Fibroblast of the conjunctiva (primary cell): Measurements from ENCODE around the gene CSTPP1.
"Not testable (repeated sequence)": the region's sequence is repeated elsewhere in the genome, so short reads cannot be mapped to it uniquely, and the experiment has no call there.

Experiments
- DNase-seq: peaks from one replicate; pipeline ENCODE4 v3.0.0-alpha.2; 2010; ENCODE audit warnings: low read depth

Gene CSTPP1

GRCh38 chr11:46912526-46913150 lies 23.9 kb upstream of the CSTPP1 start:
- DNase-seq = no peak

- no peak for DNase-seq
These were observed 23.1 kb upstream of the CSTPP1 start for GRCh38 chr11:46913484-46913883.

GRCh38 chr11:46914363-46914762 lies 22.2 kb upstream of the CSTPP1 start:
- DNase-seq = no peak

GRCh38 chr11:46914910-46915309 lies 21.7 kb upstream of the CSTPP1 start:
- DNase-seq = no peak

- peak; percentile 35 for DNase-seq
These were observed 20.1 kb upstream of the CSTPP1 start for GRCh38 chr11:46916286-46917108.

GRCh38 chr11:46917109-46917761 lies 19.3 kb upstream of the CSTPP1 start:
- DNase-seq = no peak

GRCh38 chr11:46917762-46918082 lies 18.8 kb upstream of the CSTPP1 start:
- DNase-seq = no peak

- no peak for DNase-seq
These were observed 18.3 kb upstream of the CSTPP1 start, which contains the start of gene LRP4 for GRCh38 chr11:46918083-46918787. TSS of gene LRP4 (minus strand) at chr11:46918550. CDS start at chr11:46918379, 171 bp downstream.

GRCh38 chr11:46918788-46919513 lies 17.6 kb upstream of the CSTPP1 start:
- DNase-seq = no peak

- peak; percentile 83 for DNase-seq
These were observed 15.8 kb upstream of the CSTPP1 start for GRCh38 chr11:46920755-46921154.

GRCh38 chr11:46927928-46928327 lies 8.6 kb upstream of the CSTPP1 start:
- not testable (repeated sequence) for DNase-seq

GRCh38 chr11:46928701-46929100 lies 7.9 kb upstream of the CSTPP1 start:
- DNase-seq = not testable (repeated sequence)

GRCh38 chr11:46930089-46930488 lies 6.5 kb upstream of the CSTPP1 start:
- no peak for DNase-seq

- no peak for DNase-seq
These were observed 5.6 kb downstream of the CSTPP1 start for GRCh38 chr11:46942172-46942571.

GRCh38 chr11:46944356-46945075 lies 8.0 kb downstream of the CSTPP1 start:
- no peak for DNase-seq

- DNase-seq = no peak
These were observed 11.0 kb downstream of the CSTPP1 start for GRCh38 chr11:46947399-46948077.

- DNase-seq = peak; percentile 21
These were observed 12.0 kb downstream of the CSTPP1 start for GRCh38 chr11:46948378-46949131.

GRCh38 chr11:46949297-46949696 lies 12.7 kb downstream of the CSTPP1 start:
- no peak for DNase-seq

- DNase-seq = no peak
These were observed 15.3 kb downstream of the CSTPP1 start for GRCh38 chr11:46951864-46952263.

- DNase-seq = no peak
These were observed 16.0 kb downstream of the CSTPP1 start for GRCh38 chr11:46952553-46952952.
